PC-9 (cell line): ENCODE results near the gene ME1. TPM values are rescaled to one million over a fixed set of nuclear protein-coding genes. Genes with fewer than 3 reads are reported as not detected.

Experiments
- BruUV-seq: library from RNA; stranded (reverse); fragments of 400-500 nt; replicated peaks from 2 replicates; lab custom pipeline; 2021; lab: Mats Ljungman, UMichigan
- CTCF ChIA-PET: fragments of 300-600 bp; sonication (Branson Sonifier 250); formaldehyde crosslinking; loops from one replicate; lab custom pipeline; 2022; ENCODE audit warnings: antibody characterized with exemption; lab: Charles Lee
- POLR2A ChIA-PET: fragments of 300-600 bp; sonication (Branson Sonifier 250); formaldehyde crosslinking; loops from one replicate; lab custom pipeline; 2022; ENCODE audit warnings: antibody characterized with exemption; ENCODE audit not compliant: unreplicated experiment; lab: Charles Lee
- DNase-seq, 2 experiments: peaks; one replicate each; pipeline versions ENCODE4 v3.0.0 to v3.0.0-alpha.2; 2015 to 2022; ENCODE audit warnings: mixed read lengths in 1 of 2
- H2AFZ ChIP-seq: fragments of 200-600 bp; sonication (generic); 2 replicates; pipeline ENCODE4 v1.8.1; 2017; ENCODE audit warnings: antibody characterized with exemption
- H3F3A ChIP-seq: fragments of 200-600 bp; sonication (generic); 2 replicates; pipeline ENCODE4 v1.8.1; 2017; ENCODE audit warnings: antibody characterized with exemption, mild to moderate bottlenecking, low read depth; ENCODE audit not compliant: insufficient read depth
- H3K27ac ChIP-seq: fragments of 200-600 bp; sonication (generic); 2 replicates; pipeline ENCODE4 v1.6.1; 2016; ENCODE audit warnings: mixed run types
- H3K27me3 ChIP-seq: fragments of 200-600 bp; sonication (generic); 2 replicates; pipeline ENCODE4 v1.6.1; 2016; ENCODE audit warnings: low read depth, mixed run types; ENCODE audit not compliant: insufficient read depth
- H3K36me3 ChIP-seq: fragments of 200-600 bp; sonication (generic); 2 replicates; pipeline ENCODE4 v1.6.1; 2016; ENCODE audit warnings: low read depth, mixed run types
- H3K4me1 ChIP-seq: fragments of 200-600 bp; sonication (generic); replicated peaks from 2 replicates; pipeline ENCODE4 v1.6.1; 2016; ENCODE audit warnings: mixed run types; ENCODE audit not compliant: insufficient read depth
- H3K4me2 ChIP-seq: fragments of 200-600 bp; sonication (generic); 2 replicates; pipeline ENCODE4 v1.6.1; 2017; ENCODE audit warnings: mixed run types
- H3K4me3 ChIP-seq: fragments of 200-600 bp; sonication (generic); 2 replicates; pipeline ENCODE4 v1.6.1; 2016; ENCODE audit warnings: mixed run types
- H3K79me2 ChIP-seq: fragments of 200-600 bp; sonication (generic); 2 replicates; pipeline ENCODE4 v1.6.1; 2017; ENCODE audit warnings: low read depth, mixed run types
- H3K9me2 ChIP-seq: fragments of 200-600 bp; sonication (generic); 2 replicates; pipeline ENCODE4 v1.8.1; 2017; ENCODE audit warnings: mild to moderate bottlenecking; ENCODE audit not compliant: insufficient read depth
- H3K9me3 ChIP-seq: fragments of 200-600 bp; sonication (generic); 2 replicates; pipeline ENCODE4 v1.8.1; 2016; ENCODE audit warnings: low read depth; ENCODE audit not compliant: insufficient read depth
- H4K20me1 ChIP-seq: fragments of 200-600 bp; sonication (generic); 2 replicates; pipeline ENCODE4 v1.8.1; 2017; ENCODE audit not compliant: insufficient read depth
- CTCF ChIP-seq: fragments of 200-600 bp; sonication (generic); conservative IDR thresholded peaks from 2 replicates; pipeline ENCODE4 v1.6.1; 2017; ENCODE audit warnings: mixed run types, antibody characterized with exemption, mild to moderate bottlenecking, moderate library complexity
- EZH2 ChIP-seq: fragments of 200-600 bp; sonication (generic); IDR thresholded peaks from 2 replicates; pipeline ENCODE4 v1.8.0; 2017; ENCODE audit warnings: antibody characterized with exemption, low read depth
- intact Hi-C: fragments of 100-400 bp; cut with micrococcal nuclease; formaldehyde crosslinking; loops from one replicate; pipeline ENCODE4 v1.10.0; 2022; ENCODE audit not compliant: unreplicated experiment
- total RNA-seq: library from RNA; stranded (reverse); gene quantifications from 2 replicates; pipeline ENCODE4 v1.2.3, GENCODE V29; 2021

ME1 gene
- total RNA-seq, 1 experiment from 2014 or later: 111 TPM

DNA sequence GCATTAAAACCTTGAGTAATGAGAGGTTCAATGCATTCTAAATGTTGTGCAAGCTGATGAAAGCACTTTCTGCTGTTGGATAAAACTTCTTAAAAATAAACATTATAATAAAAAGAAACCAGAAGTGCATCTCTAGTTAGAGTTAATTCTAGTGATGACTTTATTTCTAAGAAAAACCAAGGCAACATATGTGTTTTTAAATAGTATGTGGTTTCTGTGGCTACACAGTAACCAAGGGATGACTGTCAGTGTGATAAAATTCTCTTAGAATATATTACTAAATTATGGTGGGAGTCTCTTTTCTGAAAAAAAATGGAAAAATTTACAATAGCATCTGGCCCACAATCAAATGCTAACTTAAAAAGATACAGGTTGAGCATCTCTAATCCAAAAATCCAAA is 117.0 kb downstream of the ME1 start:
- no peaks in the 10 kb centered on the region for H3F3A ChIP-seq
- BruUV-seq: no TSS peak
- intact Hi-C loops: no loop called here

DNA sequence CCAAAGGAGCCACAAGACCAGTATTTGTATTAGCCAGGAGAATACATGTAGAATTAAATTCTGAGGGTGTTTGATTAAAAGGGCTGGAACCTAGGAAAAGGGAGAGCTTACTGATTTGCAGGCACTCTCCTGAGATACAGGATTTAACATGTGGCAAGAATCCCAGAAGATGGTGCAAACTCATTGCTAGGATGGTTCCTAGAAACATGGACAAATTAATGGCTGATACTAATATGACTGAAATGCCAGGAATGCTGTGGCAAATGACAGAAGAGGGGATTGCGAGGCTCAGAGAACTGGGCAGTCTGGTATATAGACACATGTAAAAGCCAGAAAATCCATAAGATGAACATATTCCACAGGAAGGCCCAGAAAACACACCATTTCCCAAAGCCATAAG is 119.6 kb downstream of the ME1 start:
- POLR2A ChIA-PET: interaction anchor here (0.7 kb wide), 1 partner anchor 46 kb away, joined by 3 read pairs; no protein-coding TSS in a partner anchor
- Histone ChIP-seq H3K27ac (no peak overlapping the region), H4K20me1 (no peaks in the 10 kb centered on the region; the same call in 1 of the 2 replicates), H3K4me3 (no peak overlapping the region), H3K79me2 (no peaks in the 10 kb centered on the region), H3K27me3 (no peaks in the 10 kb centered on the region), H2AFZ (no peak overlapping the region), H3K4me1 (no peaks in the 10 kb centered on the region), H3K4me2 (no peak overlapping the region), H3K9me2 (no peaks in the 10 kb centered on the region), H3K9me3 (no peaks in the 10 kb centered on the region), H3K36me3 (no peaks in the 10 kb centered on the region), H3F3A (no peaks in the 10 kb centered on the region; the same call in 1 of the 2 replicates)
- TF ChIP-seq CTCF (no peak), EZH2 (no peak)
- BruUV-seq: no TSS peak
- CTCF ChIA-PET: no interaction called here
- DNase-seq: no peak
- intact Hi-C loops: no loop called here

More for the DNA sequence above, 117.0 kb downstream of the ME1 start:
- Histone ChIP-seq H3K27me3 (no peaks in the 10 kb centered on the region), H2AFZ (no peak overlapping the region), H3K36me3 (no peaks in the 10 kb centered on the region), H3K4me3 (no peak overlapping the region), H4K20me1 (no peaks in the 10 kb centered on the region; the same call in 1 of the 2 replicates), H3K79me2 (no peaks in the 10 kb centered on the region), H3K4me2 (no peak overlapping the region), H3K9me2 (no peaks in the 10 kb centered on the region), H3K9me3 (no peaks in the 10 kb centered on the region), H3K27ac (no peak overlapping the region), H3K4me1 (no peaks in the 10 kb centered on the region)
- POLR2A ChIA-PET: no interaction called here
- CTCF ChIA-PET: no interaction called here
- DNase-seq: no peak
- TF ChIP-seq EZH2 (no peak), CTCF (no peak)

GRCh38 chr6:83310046-83310445 is 120.8 kb downstream of the ME1 start:
- no peaks in the 10 kb centered on the region; the same call in 1 of the 2 replicates for H3F3A ChIP-seq
- no peaks in the 10 kb centered on the region for H3K9me2 ChIP-seq
- no peak for TF ChIP-seq EZH2
- no peak for TF ChIP-seq CTCF
- no peaks in the 10 kb centered on the region for H3K4me1 ChIP-seq
- ChIA-PET CTCF (no interaction called here), POLR2A (no interaction called here)
- H3K4me2 ChIP-seq: no peak overlapping the region
- no peaks in the 10 kb centered on the region for H3K27me3 ChIP-seq
- no peak overlapping the region for H3K4me3 ChIP-seq
- no peaks in the 10 kb centered on the region; the same call in none of the 2 replicates for H4K20me1 ChIP-seq
- BruUV-seq: no TSS peak
- no peak for DNase-seq
- H2AFZ ChIP-seq: no peak overlapping the region
- intact Hi-C loops: no loop called here
- no peaks in the 10 kb centered on the region for H3K79me2 ChIP-seq
- no peaks in the 10 kb centered on the region for H3K9me3 ChIP-seq
- H3K36me3 ChIP-seq: no peaks in the 10 kb centered on the region
- no peak overlapping the region for H3K27ac ChIP-seq
